SKM-1 (cell line): Measurements from ENCODE around the gene AREL1.

Experiments used
- DNase-seq: peaks from one replicate; lab custom pipeline; 2025; ENCODE audit not compliant: unreplicated experiment; lab: John Stamatoyannopoulos, UW

Gene AREL1

DNA sequence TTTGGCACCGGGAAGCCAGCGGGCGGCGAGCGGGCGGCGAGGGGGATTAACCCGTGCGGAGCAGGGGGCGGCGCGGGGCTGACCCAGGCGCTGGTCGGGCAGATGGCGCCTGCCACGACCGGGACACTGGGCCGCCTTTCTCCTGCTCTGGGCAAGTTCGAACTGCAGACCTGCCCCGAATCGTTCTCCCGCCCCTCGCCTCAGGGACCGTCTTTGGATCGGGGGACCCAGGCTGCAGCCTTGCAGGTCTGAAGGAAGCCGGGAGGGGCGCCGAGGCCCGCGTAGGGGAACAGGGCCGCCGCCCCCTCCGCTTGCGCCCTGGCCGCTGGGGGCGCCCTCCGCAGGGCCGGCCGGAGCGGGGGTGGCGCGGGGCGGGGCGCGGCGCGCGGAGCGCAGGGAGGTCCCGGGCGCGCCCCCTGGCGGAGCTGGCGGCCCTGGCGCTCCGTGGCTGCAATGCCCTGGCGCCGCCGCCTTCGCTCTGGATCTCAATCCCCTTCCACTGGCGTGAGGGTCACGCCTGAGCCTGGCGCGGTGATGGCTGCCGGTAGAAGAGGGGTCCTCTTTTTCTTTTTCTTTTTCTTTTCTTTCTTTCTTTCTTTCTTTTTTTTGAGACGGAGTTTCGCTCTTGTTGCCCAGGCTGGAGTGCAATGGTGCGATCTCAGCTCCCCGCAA lies 100.4 kb downstream of the AREL1 start:
- peak; percentile 14 for DNase-seq

DNA sequence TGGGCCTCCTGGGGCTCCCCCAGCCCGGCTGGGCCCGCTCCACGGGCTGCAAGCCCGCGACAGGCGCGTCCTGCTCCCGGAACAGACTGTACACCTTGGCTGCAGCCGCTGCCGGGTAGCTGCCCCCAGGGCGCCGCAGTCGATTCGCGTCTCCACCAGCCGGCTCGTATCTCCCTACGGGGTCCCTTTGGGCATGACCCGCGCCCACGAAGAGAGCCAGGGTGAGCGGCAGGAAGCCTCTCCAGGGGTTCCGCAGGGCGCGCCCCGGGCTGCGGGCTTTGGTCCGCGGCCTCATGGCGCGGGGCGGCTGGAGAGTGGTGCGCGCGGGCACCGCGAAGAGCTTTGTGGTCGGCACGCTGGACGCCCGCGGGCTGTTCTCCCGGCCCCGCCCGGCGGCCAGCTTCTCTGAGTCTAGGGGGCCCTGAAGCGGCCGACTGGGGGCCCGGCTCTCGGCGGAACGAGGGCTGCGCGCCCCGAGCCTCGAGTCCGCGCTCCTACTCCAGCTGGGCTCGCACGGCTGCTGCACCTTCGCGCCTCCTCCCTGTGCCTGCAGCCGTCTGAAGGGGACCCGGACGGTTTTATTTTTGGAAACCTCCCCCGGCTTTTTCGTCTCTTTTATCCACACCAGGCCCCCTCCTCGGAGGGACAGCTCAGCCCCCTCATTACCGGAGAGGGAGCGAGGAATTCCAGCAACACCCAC lies 101.1 kb downstream of the AREL1 start, which contains the start of gene LTBP2:
Gene LTBP2, minus strand, starts transcription at position 588 of the 700 bp plus-strand sequence. Its CDS starts 293 bp downstream, at position 295.
- DNase-seq = no peak
